Fibroblast of pulmonary artery (primary cell): ENCODE data around the gene BIN1.

Source experiments
- DNase-seq: peaks from one replicate; pipeline ENCODE4 v3.0.0-alpha.2; 2010; ENCODE audit warnings: low read depth
- H3K4me3 ChIP-seq: replicated peaks from 2 replicates; pipeline ENCODE4 v1.5.1; 2011; ENCODE audit warnings: low read depth, mild to moderate bottlenecking, control low read depth, low read length, moderate library complexity
- CTCF ChIP-seq: IDR thresholded peaks from 2 replicates; pipeline ENCODE4 v1.5.1; 2011; ENCODE audit warnings: mild to moderate bottlenecking, control low read depth, low read length, inconsistent platforms; ENCODE audit errors: missing control alignments

BIN1 gene

GRCh38 chr2:127146820-127147502 lies 40.0 kb upstream of the BIN1 start:
- H3K4me3 ChIP-seq = no peak overlapping the region
- no peak for TF ChIP-seq CTCF
- DNase-seq = no peak

GRCh38 chr2:127146071-127146725 lies 39.2 kb upstream of the BIN1 start:
- no peak for DNase-seq
- TF ChIP-seq CTCF = no peak
- H3K4me3 ChIP-seq = no peak overlapping the region

DNA sequence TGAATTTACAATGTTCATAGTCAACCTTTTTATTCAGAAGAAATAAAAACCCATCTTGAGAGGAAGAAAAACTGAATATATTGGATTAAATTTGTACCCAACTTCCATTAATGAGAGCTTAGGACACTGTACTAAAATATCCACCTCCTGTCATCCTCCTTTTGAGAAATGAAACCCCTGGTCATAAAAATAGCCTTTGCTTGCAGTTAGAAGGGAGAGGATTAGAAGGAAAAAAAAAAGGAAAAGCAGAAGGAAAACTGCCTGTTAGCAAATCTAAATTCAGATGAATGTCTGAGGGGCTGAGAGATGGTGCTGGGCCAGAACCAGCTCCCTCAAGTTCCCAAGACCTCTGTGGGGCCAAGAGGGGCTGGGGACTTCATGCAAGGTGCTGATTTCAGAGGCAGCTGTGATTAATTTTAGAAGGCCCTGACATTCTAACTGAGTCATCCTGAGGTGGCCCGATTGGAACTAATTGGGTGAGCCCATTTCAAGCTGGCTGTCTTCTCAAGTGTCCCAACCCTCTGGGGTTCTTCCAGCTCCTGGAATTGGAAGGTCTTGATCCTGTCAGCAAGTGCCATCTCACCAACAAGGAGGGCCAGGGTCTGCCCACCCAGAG lies 38.4 kb upstream of the BIN1 start:
- no peak for DNase-seq

DNA sequence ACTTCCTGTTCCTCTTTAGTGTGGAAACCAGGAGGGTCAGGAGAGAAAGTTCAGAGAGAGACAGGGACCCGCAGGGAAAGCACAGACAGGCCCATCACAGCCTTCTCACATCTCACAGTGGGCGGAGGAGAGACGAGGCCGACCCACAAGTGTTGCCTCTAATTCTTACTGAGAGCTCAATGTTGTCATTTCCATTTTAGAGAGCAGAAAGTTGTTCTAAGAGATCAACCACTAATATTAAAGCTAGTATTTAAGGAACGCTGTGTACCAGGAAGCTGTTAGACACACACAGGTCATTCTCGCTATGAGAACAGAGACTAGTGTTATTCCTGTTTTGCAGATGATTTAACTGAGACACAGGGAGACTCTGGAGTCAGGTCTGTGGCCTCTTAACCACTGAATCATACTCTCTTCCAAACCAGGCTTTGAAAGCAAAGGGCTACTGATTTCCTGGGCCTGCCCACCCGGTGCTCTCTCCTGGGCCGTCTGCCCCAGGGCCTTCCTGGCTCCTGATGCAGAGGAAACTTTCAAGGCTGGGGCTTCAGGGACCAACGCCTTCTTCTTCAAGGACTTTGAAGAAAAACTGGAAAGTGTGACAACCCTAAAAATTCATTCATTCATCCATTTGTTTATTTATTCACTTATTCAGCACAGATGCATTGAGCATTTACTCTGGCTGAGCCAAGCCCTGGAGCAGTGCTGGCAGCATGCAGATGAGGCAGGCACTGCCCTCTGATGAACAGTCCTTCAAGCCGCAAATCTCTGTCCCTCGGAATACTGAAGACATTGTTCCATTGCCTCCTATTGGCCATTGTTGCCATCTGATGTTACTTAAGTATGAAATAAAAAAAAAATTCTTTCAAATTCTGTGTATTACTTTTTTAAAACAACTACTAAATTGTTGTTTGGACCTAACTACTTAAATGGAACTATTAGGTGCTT lies 37.2 kb upstream of the BIN1 start:
- DNase-seq = peak; percentile 36
- H3K4me3 ChIP-seq = no peak overlapping the region
- TF ChIP-seq CTCF = no peak

More for the DNA sequence above, 38.4 kb upstream of the BIN1 start:
- H3K4me3 ChIP-seq = no peak overlapping the region
- no peak for TF ChIP-seq CTCF

- TF ChIP-seq CTCF = no peak
- DNase-seq = no peak
- H3K4me3 ChIP-seq = no peak overlapping the region
Observed at GRCh38 chr2:127142663-127143630, 36.0 kb upstream of the BIN1 start.

- DNase-seq = no peak
- TF ChIP-seq CTCF = no peak
- no peak overlapping the region for H3K4me3 ChIP-seq
Observed at GRCh38 chr2:127140538-127140937, 33.6 kb upstream of the BIN1 start.
